IMR-90 (cell line): ENCODE results near the gene UBALD1.

ENCODE experiments used
- CEBPB ChIP-seq: IDR thresholded peaks from 2 replicates; pipeline ENCODE4 v1.6.1; 2012; ENCODE audit warnings: low read depth, low read length, improper control_type of control experiment
- CTCF ChIP-seq: conservative IDR thresholded peaks from 2 replicates; pipeline ENCODE4 v1.5.1; 2012; ENCODE audit warnings: mild to moderate bottlenecking, low read depth, low read length, improper control_type of control experiment
- ELK1 ChIP-seq: fragments of 150-350 bp; IDR thresholded peaks from 2 replicates; pipeline ENCODE4 v1.6.1; 2016; ENCODE audit warnings: low read depth, mild to moderate bottlenecking, low read length, moderate library complexity, borderline replicate concordance
- MXI1 ChIP-seq: IDR thresholded peaks from 2 replicates; pipeline ENCODE4 v1.6.1; 2012; ENCODE audit warnings: low read depth, mild to moderate bottlenecking, low read length, moderate library complexity, borderline replicate concordance
- POLR2A ChIP-seq: IDR thresholded peaks from 2 replicates; pipeline ENCODE4 v1.6.1; 2012; ENCODE audit warnings: mild to moderate bottlenecking, low read depth, low read length
- RAD21 ChIP-seq: IDR thresholded peaks from 2 replicates; pipeline ENCODE4 v1.6.1; 2012; ENCODE audit warnings: low read length, improper control_type of control experiment
- SMC3 ChIP-seq: fragments of 150-350 bp; IDR thresholded peaks from 2 replicates; pipeline ENCODE4 v1.6.1; 2016; ENCODE audit warnings: low read depth, mild to moderate bottlenecking, antibody characterized with exemption, low read length, moderate library complexity
- USF2 ChIP-seq: fragments of 150-350 bp; IDR thresholded peaks from 2 replicates; pipeline ENCODE4 v1.6.1; 2017; ENCODE audit warnings: mild to moderate bottlenecking, antibody characterized with exemption, low read length, low read depth

GRCh38 chr16:4574919-4575705 is 39.6 kb downstream of the UBALD1 start:
- no peak for TF ChIP-seq SMC3
- TF ChIP-seq CTCF = no peak
- no peak for TF ChIP-seq MXI1
- TF ChIP-seq POLR2A = no peak
- TF ChIP-seq RAD21 = no peak
- TF ChIP-seq CEBPB = no peak
- no peak for TF ChIP-seq ELK1
- TF ChIP-seq USF2 = no peak
